Thyroid gland (tissue), 4 donors: ENCODE measurements around the gene RBM41. TPM values are rescaled to one million over a fixed set of nuclear protein-coding genes. Genes with fewer than 3 reads are reported as not detected.

Source experiments
- DNase-seq, 2 donors: peaks; one replicate each; pipeline ENCODE4 v3.0.0-alpha.2; 2019
- H3K27ac ChIP-seq, 3 donors: fragments of 200-600 bp; sonication (generic); 1 replicate in 2 of 3; 2 replicates in 1 of 3; pipeline ENCODE4 v1.5.1; 2016 to 2019; ENCODE audit warnings: mild to moderate bottlenecking in 1 of 3, moderate library complexity in 1 of 3
- H3K27me3 ChIP-seq: fragments of 200-600 bp; sonication (generic); one replicate; pipeline ENCODE4 v1.5.1; 2019
- H3K36me3 ChIP-seq, 2 donors: fragments of 200-600 bp; sonication (generic); one replicate each; pipeline ENCODE4 v1.5.1; 2016 to 2019
- H3K4me1 ChIP-seq, 2 donors: fragments of 200-600 bp; sonication (generic); one replicate each; pipeline ENCODE4 v1.5.1; 2017 to 2019
- H3K4me3 ChIP-seq, 3 donors: fragments of 200-600 bp; sonication (generic); replicated peaks in 1 of 3; 1 replicate in 2 of 3; 2 replicates in 1 of 3; pipeline ENCODE4 v1.5.1; 2016; ENCODE audit warnings: mild to moderate bottlenecking in 1 of 3
- H3K9me3 ChIP-seq: fragments of 200-600 bp; sonication (generic); one replicate; pipeline ENCODE4 v1.5.1; 2017
- CTCF ChIP-seq, 6 experiments: fragments of 200-600 bp in 3 of 6; fragments of 450-650 bp in 3 of 6; sonication (generic) in 3 of 6; IDR thresholded peaks; one replicate each; pipeline ENCODE4 v1.5.1; 2016 to 2019; ENCODE audit warnings: antibody characterized with exemption in 6 of 6, mild to moderate bottlenecking in 2 of 6, inconsistent platforms in 1 of 6, moderate library complexity in 1 of 6
- POLR2A ChIP-seq, 2 donors: fragments of 450-650 bp; IDR thresholded peaks; one replicate each; pipeline ENCODE4 v1.6.1; 2017; ENCODE audit warnings: antibody characterized with exemption in 2 of 2, mild to moderate bottlenecking in 2 of 2, moderate library complexity in 1 of 2
- WGBS, 2 donors: methylation state at CpG; one replicate each; pipeline ENCODE4 v1.1.5; 2017; 5-methylcytosine and 5-hydroxymethylcytosine counted together
- intact Hi-C: fragments of 100-400 bp; cut with DNase I; formaldehyde crosslinking; loops from one replicate; pipeline ENCODE4 v1.15.1; 2023
- total RNA-seq, 4 donors: library from RNA; depleted of rRNA; stranded (reverse); fragments of >200 nt; gene quantifications; one replicate each; pipeline ENCODE4 v1.2.3, GENCODE V29; 2016

Gene RBM41
- total RNA-seq, 4 donors from 2014 or later, result 24.0 to 48.8 (median 30.5) TPM

GRCh38 chrX:107154787-107155620, 36.4 kb upstream of the RBM41 start:
- Histone ChIP-seq H3K27me3 (no peaks in the 10 kb centered on the region), H3K4me3 (no peak overlapping the region), H3K36me3 (no peaks in the 10 kb centered on the region), H3K9me3 (no peaks in the 10 kb centered on the region), H3K4me1 (no peaks in the 10 kb centered on the region), H3K27ac (no peak overlapping the region)
- no peak for DNase-seq
- WGBS, 2 donors, result 80 to 91% methylated on average over 4 to 5 of the region's 6 CpGs
- intact Hi-C loops, result no loop called here
- TF ChIP-seq POLR2A (IDR thresholded peaks at IDR 0.05) (no peak), CTCF (IDR thresholded peaks at IDR 0.05) (no peak)

- Histone ChIP-seq H3K4me3 (no peak overlapping the region), H3K27ac (no peak overlapping the region), H3K4me1 (no peaks in the 10 kb centered on the region), H3K27me3 (no peaks in the 10 kb centered on the region), H3K36me3 (no peaks in the 10 kb centered on the region), H3K9me3 (no peaks in the 10 kb centered on the region)
- TF ChIP-seq POLR2A (IDR thresholded peaks at IDR 0.05) (no peak), CTCF (IDR thresholded peaks at IDR 0.05) (no peak)
- intact Hi-C loops, result no loop called here
- 91% methylated on average over 5 of the region's 5 CpGs for WGBS, 2 donors
- no peak for DNase-seq
These were observed 34.4 kb upstream of the RBM41 start for GRCh38 chrX:107153005-107153404.

- no peak for TF ChIP-seq CTCF (IDR thresholded peaks at IDR 0.05)
- no peak for TF ChIP-seq POLR2A (IDR thresholded peaks at IDR 0.05)
- DNase-seq, result no peak
- Histone ChIP-seq H3K4me1 (no peaks in the 10 kb centered on the region), H3K9me3 (no peaks in the 10 kb centered on the region), H3K4me3 (no peak overlapping the region), H3K27ac (no peak overlapping the region), H3K27me3 (no peaks in the 10 kb centered on the region), H3K36me3 (no peaks in the 10 kb centered on the region)
- intact Hi-C loops, result no loop called here
These were observed 28.0 kb upstream of the RBM41 start for GRCh38 chrX:107146670-107147069.

GRCh38 chrX:107135965-107136307, 17.3 kb upstream of the RBM41 start:
- H3K36me3 ChIP-seq, result no peaks in the 10 kb centered on the region
- TF ChIP-seq CTCF (IDR thresholded peaks at IDR 0.05), result no peak
- no peak for TF ChIP-seq POLR2A (IDR thresholded peaks at IDR 0.05)
- DNase-seq, result no peak
- no peak overlapping the region for H3K4me3 ChIP-seq
- H3K4me1 ChIP-seq, result no peaks in the 10 kb centered on the region
- intact Hi-C loops, result no loop called here
- no peak overlapping the region for H3K27ac ChIP-seq
- WGBS, 2 donors, result 95 to 96% methylated on average over 1 of the region's 1 CpG
- H3K27me3 ChIP-seq, result no peaks in the 10 kb centered on the region
- no peaks in the 10 kb centered on the region for H3K9me3 ChIP-seq

- WGBS, 2 donors, result 78 to 82% methylated on average over 5 of the region's 5 CpGs
These were observed 16.7 kb upstream of the RBM41 start for GRCh38 chrX:107135049-107135964.

More at GRCh38 chrX:107135049-107135964, 16.7 kb upstream of the RBM41 start:
- no peak for DNase-seq
- Histone ChIP-seq H3K36me3 (no peaks in the 10 kb centered on the region), H3K4me3 (no peak overlapping the region), H3K27me3 (no peaks in the 10 kb centered on the region), H3K27ac (no peak overlapping the region), H3K4me1 (no peaks in the 10 kb centered on the region), H3K9me3 (no peaks in the 10 kb centered on the region)
- intact Hi-C loops, result no loop called here
- TF ChIP-seq POLR2A (IDR thresholded peaks at IDR 0.05) (no peak), CTCF (IDR thresholded peaks at IDR 0.05) (no peak)
